ENCODE results near the gene MED16.

Gene MED16

GRCh38 chr19:920051-920864 is 27.3 kb upstream of the MED16 start:
- DNase-seq (ENCODE audit: low read depth) = peak; percentile 42
- H3K4me3 ChIP-seq (ENCODE audit: low read length) = no peak overlapping the region
- no peak for TF ChIP-seq CTCF (IDR thresholded peaks at IDR 0.05; ENCODE audit: insufficient read depth, low read depth, low read length, missing control alignments)

- no peak overlapping the region for H3K4me3 ChIP-seq (ENCODE audit: low read length)
- DNase-seq (ENCODE audit: low read depth) = peak; percentile 62
Observed at GRCh38 chr19:919199-920050, 26.4 kb upstream of the MED16 start.

GRCh38 chr19:918481-919198 is 25.7 kb upstream of the MED16 start:
- no peak overlapping the region for H3K4me3 ChIP-seq (ENCODE audit: low read length)
- no peak for TF ChIP-seq CTCF (IDR thresholded peaks at IDR 0.05; ENCODE audit: insufficient read depth, low read depth, low read length, missing control alignments)
- DNase-seq (ENCODE audit: low read depth) = no peak

More at GRCh38 chr19:919199-920050, 26.4 kb upstream of the MED16 start:
- TF ChIP-seq CTCF (IDR thresholded peaks at IDR 0.05; ENCODE audit: insufficient read depth, low read depth, low read length, missing control alignments) = no peak

GRCh38 chr19:918152-918437 is 25.1 kb upstream of the MED16 start:
- no peak for TF ChIP-seq CTCF (IDR thresholded peaks at IDR 0.05; ENCODE audit: insufficient read depth, low read depth, low read length, missing control alignments)

GRCh38 chr19:917323-918151 is 24.6 kb upstream of the MED16 start, which contains the start of gene KISS1R:
Gene KISS1R (plus strand): TSS chr19:917333. CDS start chr19:917503, 170 bp downstream.
- peak; percentile 37 for DNase-seq (ENCODE audit: low read depth)
- H3K4me3 ChIP-seq (ENCODE audit: low read length) = no peak within 1 kb of the TSS
- peak; percentile 22 for TF ChIP-seq CTCF (IDR thresholded peaks at IDR 0.05; ENCODE audit: insufficient read depth, low read depth, low read length, missing control alignments)

More at GRCh38 chr19:918152-918437, 25.1 kb upstream of the MED16 start:
- no peak for DNase-seq (ENCODE audit: low read depth)
- H3K4me3 ChIP-seq (ENCODE audit: low read length) = no peak overlapping the region

Data from epithelial cell of esophagus (primary cell).